SK-N-SH (cell line): Measurements from ENCODE around the gene AGBL4. TPM values are rescaled to one million over a fixed set of nuclear protein-coding genes. Genes with fewer than 3 reads are reported as not detected.
A peak's percentile ranks its signal among the peaks of the same experiment; 100 is the strongest.

ENCODE experiments used
- CTCF ChIA-PET: fragments of 300-600, 350-600 bp; formaldehyde crosslinking; extraction: SDS; loops from one replicate; lab custom pipeline; 2021; lab: Yijun Ruan, JAX
- POLR2A ChIA-PET: fragments of 350-600 bp; sonication (Branson Sonifier 250); formaldehyde crosslinking; extraction: SDS; loops from one replicate; lab custom pipeline; 2020; ENCODE audit warnings: antibody characterized with exemption, inconsistent platforms; lab: Yijun Ruan, JAX
- DNase-seq: peaks from one replicate; pipeline ENCODE4 v3.0.0; 2012
- H2AFZ ChIP-seq: fragments of 200-600 bp; sonication (generic); 2 replicates; pipeline ENCODE4 v1.8.1; 2016; ENCODE audit warnings: antibody characterized with exemption, mild to moderate bottlenecking, low read depth
- H3F3A ChIP-seq: fragments of 200-600 bp; sonication (generic); replicated peaks from 2 replicates; pipeline ENCODE3; 2016; ENCODE audit warnings: antibody characterized with exemption, mild to moderate bottlenecking; ENCODE audit not compliant: insufficient read depth
- H3K27ac ChIP-seq, 2 experiments: fragments of 200-500 bp in 1 of 2; fragments of 200-600 bp in 1 of 2; sonication (Bioruptor generic) in 1 of 2; sonication (generic), shearing (Covaris generic) in 1 of 2; 2 replicates each; pipeline versions ENCODE4 v1.5.1 to v1.6.1; 2014 to 2016; ENCODE audit warnings: low read depth in 2 of 2, inconsistent platforms in 1 of 2, low read length in 1 of 2, mild to moderate bottlenecking in 1 of 2, mixed read lengths in 1 of 2
- H3K27me3 ChIP-seq: fragments of 200-600 bp; sonication (generic), shearing (Covaris generic); 2 replicates; pipeline ENCODE4 v1.6.1; 2016; ENCODE audit warnings: mixed run types; ENCODE audit not compliant: insufficient read depth
- H3K36me3 ChIP-seq, 2 experiments: fragments of 200-500 bp in 1 of 2; fragments of 200-600 bp in 1 of 2; sonication (Bioruptor generic) in 1 of 2; sonication (generic) in 1 of 2; replicated peaks in 1 of 2; 2 replicates each; pipeline versions ENCODE3 to v1.5.1; 2014 to 2016; ENCODE audit warnings: low read length in 1 of 2, mild to moderate bottlenecking in 1 of 2; ENCODE audit not compliant: insufficient read depth in 2 of 2, control insufficient read depth in 1 of 2
- H3K4me1 ChIP-seq, 2 experiments: fragments of 200-500 bp in 1 of 2; fragments of 200-600 bp in 1 of 2; sonication (Bioruptor generic) in 1 of 2; sonication (generic), shearing (Covaris generic) in 1 of 2; 2 replicates each; pipeline versions ENCODE4 v1.5.1 to v1.6.1; 2014 to 2016; ENCODE audit warnings: low read depth in 1 of 2, low read length in 1 of 2, mixed run types in 1 of 2; ENCODE audit not compliant: insufficient read depth in 2 of 2, control insufficient read depth in 1 of 2
- H3K4me2 ChIP-seq: fragments of 200-600 bp; sonication (generic), shearing (Covaris generic); 2 replicates; pipeline ENCODE4 v1.6.1; 2017; ENCODE audit warnings: mixed run types
- H3K4me3 ChIP-seq, 2 experiments: fragments of 200-500 bp in 1 of 2; fragments of 200-600 bp in 1 of 2; sonication (Bioruptor generic) in 1 of 2; sonication (generic), shearing (Covaris generic) in 1 of 2; 2 replicates each; pipeline versions ENCODE4 v1.5.1 to v1.8.1; 2014 to 2016; ENCODE audit warnings: low read depth in 2 of 2, inconsistent platforms in 1 of 2, low read length in 1 of 2, mild to moderate bottlenecking in 1 of 2, mixed read lengths in 1 of 2, moderate library complexity in 1 of 2
- H3K79me2 ChIP-seq: fragments of 200-600 bp; sonication (generic); 2 replicates; pipeline ENCODE4 v1.8.1; 2017; ENCODE audit warnings: mild to moderate bottlenecking; ENCODE audit not compliant: insufficient read depth
- H3K9ac ChIP-seq: fragments of 200-600 bp; sonication (generic); 2 replicates; pipeline ENCODE4 v1.6.1; 2017; ENCODE audit warnings: mixed run types
- H3K9me2 ChIP-seq: fragments of 200-600 bp; sonication (generic); 2 replicates; pipeline ENCODE4 v1.6.1; 2017; ENCODE audit warnings: mixed run types
- H3K9me3 ChIP-seq: fragments of 200-600 bp; sonication (generic); 2 replicates; pipeline ENCODE4 v1.6.1; 2017; ENCODE audit warnings: mixed run types, mild to moderate bottlenecking, moderate library complexity
- H4K20me1 ChIP-seq: fragments of 200-600 bp; sonication (generic); 2 replicates; pipeline ENCODE4 v1.6.1; 2017; ENCODE audit warnings: mild to moderate bottlenecking, mixed run types; ENCODE audit not compliant: insufficient read depth
- CHD2 ChIP-seq: fragments of 150-350 bp; IDR thresholded peaks from 2 replicates; pipeline ENCODE4 v1.6.1; 2018; ENCODE audit warnings: low read length; ENCODE audit not compliant: partially characterized antibody
- EZH2phosphoT487 ChIP-seq: fragments of 200-600 bp; sonication (generic); IDR thresholded peaks from 2 replicates; pipeline ENCODE4 v1.6.1; 2017; ENCODE audit warnings: low read depth, mixed run types, mild to moderate bottlenecking, antibody characterized with exemption, moderate library complexity, borderline replicate concordance
- FOXJ3 ChIP-seq: sonication (generic); formaldehyde crosslinking; IDR thresholded peaks from 2 replicates; pipeline ENCODE4 v1.5.1; 2020; ENCODE audit warnings: mild to moderate bottlenecking, missing genetic modification reagents
- GABPA ChIP-seq: IDR thresholded peaks from 2 replicates; pipeline ENCODE4 v1.4.0; 2012; ENCODE audit warnings: low read depth, mild to moderate bottlenecking
- MEF2A ChIP-seq: IDR thresholded peaks from 2 replicates; pipeline ENCODE4 v1.4.0; 2012; ENCODE audit warnings: low read depth, borderline replicate concordance
- NRF1 ChIP-seq: IDR thresholded peaks from 2 replicates; pipeline ENCODE4 v1.6.1; 2012; ENCODE audit warnings: low read depth, mild to moderate bottlenecking, low read length
- POLR2AphosphoS5 ChIP-seq: IDR thresholded peaks from 2 replicates; pipeline ENCODE4 v1.6.1; 2012; ENCODE audit warnings: low read depth, low read length
- RXRA ChIP-seq: IDR thresholded peaks from 2 replicates; pipeline ENCODE4 v1.4.0; 2012; ENCODE audit warnings: low read depth, mild to moderate bottlenecking, borderline replicate concordance
- SMC3 ChIP-seq: IDR thresholded peaks from 2 replicates; pipeline ENCODE4 v1.6.1; 2012; ENCODE audit warnings: low read depth, low read length, improper control_type of control experiment
- TEAD4 ChIP-seq: IDR thresholded peaks from 2 replicates; pipeline ENCODE4 v1.4.0; 2012; ENCODE audit warnings: mild to moderate bottlenecking, borderline replicate concordance; ENCODE audit not compliant: insufficient read depth
- WGBS: methylation state at CpG from one replicate; pipeline ENCODE4 v1.1.6; 2017; ENCODE audit warnings: low lambda C conversion rate; 5-methylcytosine and 5-hydroxymethylcytosine counted together
- polyA plus RNA-seq, 3 experiments: library from polyadenylated mRNA; depleted of rRNA; stranded (reverse); fragments of >200 nt; gene quantifications; 2 replicates each; pipeline ENCODE4 v1.2.3, GENCODE V29; 2012
- TF ChIP-seq, protein P1 (sequence below): IDR thresholded peaks from 2 replicates; pipeline ENCODE4 v1.4.0; 2012; ENCODE audit warnings: low read depth, borderline replicate concordance

The AGBL4 gene
- polyA plus RNA-seq, 1 of the 3 experiments (the other 2 are of a cell fraction) = 0.07 TPM

DNA sequence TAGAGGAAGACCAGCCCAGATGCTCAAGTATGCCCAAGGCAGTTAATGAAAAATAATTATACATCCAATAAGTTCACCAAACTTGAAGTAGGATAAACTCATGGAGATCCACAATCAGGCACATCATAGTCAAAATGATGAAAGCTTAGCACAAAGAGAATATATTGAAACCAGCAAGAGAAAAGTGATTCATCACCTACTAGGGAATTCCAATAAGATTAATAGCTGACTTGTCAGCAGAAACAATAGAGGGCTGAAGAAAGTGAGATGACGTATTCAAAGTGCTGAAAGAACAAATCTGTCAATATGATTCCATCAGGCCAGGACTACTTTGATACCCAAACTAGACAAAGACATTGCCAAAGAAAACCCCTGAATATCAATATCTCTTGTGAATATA, 995.4 kb downstream of the AGBL4 start (continued):
- no peak for TF ChIP-seq CHD2

DNA sequence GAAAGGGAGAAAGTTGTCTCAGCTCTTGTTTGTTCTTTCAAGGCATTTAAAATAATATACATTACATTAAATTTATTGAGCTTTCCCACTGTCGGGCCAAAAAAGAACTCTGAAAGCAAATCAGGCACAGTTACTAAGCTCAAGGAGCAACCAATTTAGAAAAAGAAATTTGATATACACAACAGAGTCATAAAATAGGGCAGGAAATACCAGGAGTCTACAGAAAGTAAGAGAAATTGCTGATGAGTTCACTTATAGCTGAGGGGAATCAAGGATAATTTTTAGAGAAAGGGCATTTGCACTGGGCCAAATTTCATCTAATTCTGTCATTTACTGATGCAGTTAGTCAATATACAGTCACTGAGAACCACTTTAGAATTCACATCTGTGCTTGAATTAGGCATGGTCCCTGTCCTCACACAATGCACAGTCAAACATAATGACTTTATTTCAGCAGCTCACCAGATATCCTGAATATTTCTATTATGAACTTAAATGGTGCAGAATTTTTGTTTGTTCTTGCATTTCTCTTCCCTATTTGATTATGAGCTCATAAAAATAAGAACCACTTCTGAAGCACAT, 997.4 kb downstream of the AGBL4 start:
- Histone ChIP-seq H3F3A (no peaks in the 10 kb centered on the region), H2AFZ (no peak overlapping the region), H3K36me3 (peaks cover 0 to 3% of the 10 kb centered on the region in 2 experiments), H3K4me2 (no peak overlapping the region), H3K4me3 (no peak overlapping the region; a peak in 1 of 4 replicates), H3K9me2 (no peaks in the 10 kb centered on the region), H3K9ac (no peak overlapping the region), H3K79me2 (no peaks in the 10 kb centered on the region), H3K9me3 (peaks cover 6% of the 10 kb centered on the region; the same call in 1 of the 2 replicates), H4K20me1 (no peaks in the 10 kb centered on the region), H3K27me3 (no peaks in the 10 kb centered on the region), H3K27ac (peak overlapping the region; percentile 27 to 58; a peak in 3 of 4 replicates), H3K4me1 (peaks cover 0 to 7% of the 10 kb centered on the region in 2 experiments; a peak in 1 of 4 replicates)
- 43% methylated on average over 1 of the region's 1 CpG for WGBS
- TF ChIP-seq GABPA (no peak), POLR2AphosphoS5 (no peak), EZH2phosphoT487 (no peak), RXRA (no peak), SMC3 (no peak), TEAD4 (no peak), NRF1 (no peak), FOXJ3 (no peak), MEF2A (no peak)
- TF ChIP-seq, protein P1, sequence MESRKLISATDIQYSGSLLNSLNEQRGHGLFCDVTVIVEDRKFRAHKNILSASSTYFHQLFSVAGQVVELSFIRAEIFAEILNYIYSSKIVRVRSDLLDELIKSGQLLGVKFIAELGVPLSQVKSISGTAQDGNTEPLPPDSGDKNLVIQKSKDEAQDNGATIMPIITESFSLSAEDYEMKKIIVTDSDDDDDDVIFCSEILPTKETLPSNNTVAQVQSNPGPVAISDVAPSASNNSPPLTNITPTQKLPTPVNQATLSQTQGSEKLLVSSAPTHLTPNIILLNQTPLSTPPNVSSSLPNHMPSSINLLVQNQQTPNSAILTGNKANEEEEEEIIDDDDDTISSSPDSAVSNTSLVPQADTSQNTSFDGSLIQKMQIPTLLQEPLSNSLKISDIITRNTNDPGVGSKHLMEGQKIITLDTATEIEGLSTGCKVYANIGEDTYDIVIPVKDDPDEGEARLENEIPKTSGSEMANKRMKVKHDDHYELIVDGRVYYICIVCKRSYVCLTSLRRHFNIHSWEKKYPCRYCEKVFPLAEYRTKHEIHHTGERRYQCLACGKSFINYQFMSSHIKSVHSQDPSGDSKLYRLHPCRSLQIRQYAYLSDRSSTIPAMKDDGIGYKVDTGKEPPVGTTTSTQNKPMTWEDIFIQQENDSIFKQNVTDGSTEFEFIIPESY = no peak
- no peak for DNase-seq
- ChIA-PET CTCF (interaction anchor here (0.6 to 1.0 kb wide), 2 partner anchors 14 to 40 kb away, joined by 3 read pairs; no protein-coding TSS in a partner anchor), POLR2A (no interaction called here)
